VCaP (cell line): ENCODE measurements around the gene DNAJC28.
A peak's percentile ranks its signal among the peaks of the same experiment; 100 is the strongest.

Experiments used
- H3K27ac ChIP-seq: fragments of 450-650 bp; 2 replicates; pipeline ENCODE4 v1.5.1; 2017
- CTCF ChIP-seq: fragments of 450-650 bp; conservative IDR thresholded peaks from 2 replicates; pipeline ENCODE4 v1.5.1; 2017; ENCODE audit warnings: mild to moderate bottlenecking, moderate library complexity

DNAJC28 gene

DNA sequence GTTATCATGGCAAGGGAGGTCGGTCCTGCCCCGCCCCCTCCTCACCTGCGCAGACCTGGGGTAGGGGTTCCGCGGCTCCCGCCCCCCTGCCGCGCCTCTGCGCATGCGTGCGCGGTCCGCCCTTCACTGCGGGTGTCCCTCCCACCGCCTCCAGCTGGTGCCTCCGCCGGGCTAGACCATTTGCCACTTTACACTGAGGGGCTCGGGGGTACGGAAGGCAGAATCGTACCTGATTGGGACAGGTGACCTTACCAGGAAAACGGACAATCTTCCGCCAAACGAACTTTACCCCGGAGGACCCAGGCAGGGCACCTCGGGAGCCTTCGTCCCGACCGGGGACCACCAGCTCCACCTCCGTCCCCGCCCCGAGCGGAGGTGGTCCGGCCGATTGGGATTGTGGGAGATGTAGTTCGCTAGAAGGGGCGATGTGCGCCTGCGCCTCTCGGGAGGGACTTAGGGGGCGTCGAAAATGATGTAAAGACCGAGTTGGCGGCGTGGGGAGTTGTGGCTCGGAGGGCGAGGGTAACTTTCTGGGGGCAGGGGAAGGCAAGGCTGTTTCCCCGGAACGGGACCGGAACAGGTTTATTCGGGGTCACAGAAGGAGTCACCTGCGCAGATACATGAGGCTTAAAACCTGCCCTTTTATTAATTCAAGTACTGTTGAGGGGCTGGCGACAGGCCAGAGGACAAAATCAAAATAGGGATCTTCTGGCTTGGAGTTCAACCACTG, at the start of gene DNAJC28:
TSS of gene DNAJC28 (minus strand) at position 344 of the 730 bp plus-strand sequence. CDS start 2,323 bp downstream, outside the sequence.
- TF ChIP-seq CTCF, result no peak
- H3K27ac ChIP-seq, result peak within 1 kb of the TSS; percentile 74

DNA sequence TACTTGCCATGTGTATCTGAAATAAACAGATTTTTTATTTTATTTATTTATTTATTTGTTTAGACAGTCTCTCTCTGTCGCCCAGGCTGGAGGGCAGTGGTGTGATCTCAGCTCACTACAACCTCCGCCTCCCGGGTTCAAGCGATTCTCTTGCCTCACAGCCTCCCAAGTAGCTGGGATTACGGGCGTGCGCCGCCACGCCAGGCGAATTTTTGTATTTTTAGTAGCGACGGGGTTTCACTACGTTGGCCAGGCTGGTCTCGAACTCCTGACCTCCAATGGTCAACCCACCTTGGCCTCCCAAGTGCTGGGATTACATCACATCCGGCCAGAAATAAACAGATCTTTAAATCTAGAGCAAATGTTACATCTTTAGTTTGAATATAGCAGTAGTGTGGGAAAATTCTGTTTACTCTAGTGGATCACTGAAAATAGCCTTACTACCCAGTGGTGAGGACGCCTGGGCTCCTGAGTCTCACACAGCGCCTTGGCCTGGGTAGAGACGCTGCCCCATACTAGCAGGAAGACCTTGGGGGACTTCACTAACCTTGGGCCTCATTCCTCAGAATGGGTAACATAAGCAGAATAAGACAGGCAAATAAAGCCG, 49.7 kb upstream of the DNAJC28 start:
- H3K27ac ChIP-seq, result peak overlapping the region; percentile 100
- no peak for TF ChIP-seq CTCF

DNA sequence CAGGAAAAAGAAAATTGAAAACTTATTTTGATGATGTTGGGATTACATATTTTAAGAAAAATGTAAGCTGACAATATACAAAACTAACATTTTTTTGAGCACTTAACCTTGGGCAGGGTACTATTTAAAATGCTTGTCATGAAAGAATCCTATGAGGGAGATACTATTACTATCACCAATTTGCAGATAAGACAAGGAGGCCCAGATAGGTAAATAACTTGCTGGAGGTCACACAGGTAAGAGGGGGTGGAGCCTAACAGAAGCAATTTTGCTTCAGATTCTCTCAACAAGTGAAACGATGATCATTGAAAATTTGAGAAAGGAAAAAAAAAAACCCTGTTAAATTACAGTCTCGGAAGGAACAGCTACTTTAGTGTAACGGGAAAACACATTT, 49.2 kb upstream of the DNAJC28 start:
- TF ChIP-seq CTCF, result no peak
- peak overlapping the region; percentile 100 for H3K27ac ChIP-seq

DNA sequence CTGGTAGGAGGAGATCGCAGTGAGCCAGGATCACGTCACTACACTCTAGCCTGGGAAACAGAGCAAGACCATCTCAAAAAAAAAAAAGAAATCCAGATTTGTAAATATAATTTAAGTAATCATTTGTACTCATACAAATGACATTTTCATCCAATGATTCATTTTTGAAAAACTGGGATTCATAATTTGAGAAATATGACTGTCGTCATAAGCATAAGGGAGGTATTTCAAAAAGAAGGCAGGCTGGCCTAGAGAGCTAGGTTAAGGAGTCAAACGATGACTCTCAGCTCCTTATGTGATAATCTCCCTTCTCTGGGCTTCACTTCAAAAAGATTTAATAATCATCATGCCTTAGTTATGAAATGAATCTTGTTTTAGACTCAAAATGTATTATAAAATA, 48.1 kb upstream of the DNAJC28 start:
- TF ChIP-seq CTCF, result no peak
- H3K27ac ChIP-seq, result peak overlapping the region; percentile 100

- TF ChIP-seq CTCF, result no peak
- H3K27ac ChIP-seq, result no peak overlapping the region
These were observed 45.7 kb upstream of the DNAJC28 start for GRCh38 chr21:33537212-33537611.

- no peak overlapping the region for H3K27ac ChIP-seq
- TF ChIP-seq CTCF, result no peak
These were observed 39.5 kb upstream of the DNAJC28 start for GRCh38 chr21:33531007-33531406.

GRCh38 chr21:33522953-33523349, 31.4 kb upstream of the DNAJC28 start:
- no peak for TF ChIP-seq CTCF
- no peak overlapping the region for H3K27ac ChIP-seq
